Activated B cell treated with CpG ODN at 0.5 μM for 24 hours (primary cell): Measurements from ENCODE around the gene SF3B4. TPM values are rescaled to one million over a fixed set of nuclear protein-coding genes. Genes with fewer than 3 reads are reported as not detected.
A peak's percentile ranks its signal among the peaks of the same experiment; 100 is the strongest.
"Not testable (repeated sequence)": the region's sequence is repeated elsewhere in the genome, so short reads cannot be mapped to it uniquely, and the experiment has no call there.

Experiments
- ATAC-seq: fragments of 200-7000 bp; cut with Tn5 transposase; one replicate; pipeline ENCODE4 v1.10.0; 2021; ENCODE audit warnings: low read depth, mild to moderate bottlenecking, moderate library complexity
- CTCF ChIA-PET: fragments of 350-600 bp; sonication (Branson Sonifier 250); formaldehyde crosslinking; loops from one replicate; lab custom pipeline; 2021; ENCODE audit warnings: antibody characterized with exemption; lab: Charles Lee
- POLR2A ChIA-PET: fragments of 350-600 bp; sonication (Branson Sonifier 250); formaldehyde crosslinking; loops from one replicate; lab custom pipeline; 2021; ENCODE audit warnings: antibody characterized with exemption; lab: Charles Lee
- DNase-seq: peaks from one replicate; pipeline ENCODE4 v3.0.0; 2022
- H3K27ac Mint-ChIP-seq: one replicate; pipeline ENCODE4 v1.8.0; 2020; ENCODE audit warnings: mixed read lengths
- H3K27me3 Mint-ChIP-seq: one replicate; pipeline ENCODE4 v1.8.0; 2021; ENCODE audit warnings: mixed read lengths
- H3K36me3 Mint-ChIP-seq: one replicate; pipeline ENCODE4 v1.8.0; 2021; ENCODE audit warnings: low read depth, mixed read lengths
- H3K4me1 Mint-ChIP-seq: one replicate; pipeline ENCODE4 v1.8.0; 2021; ENCODE audit warnings: mixed read lengths
- H3K4me3 Mint-ChIP-seq: one replicate; pipeline ENCODE4 v1.8.0; 2020; ENCODE audit warnings: mild to moderate bottlenecking, mixed read lengths
- H3K9me3 Mint-ChIP-seq: one replicate; pipeline ENCODE4 v1.8.0; 2020; ENCODE audit warnings: mixed read lengths
- CTCF ChIP-seq: fragments of 200-600 bp; IDR thresholded peaks from one replicate; pipeline ENCODE4 v1.8.0; 2022; ENCODE audit warnings: antibody characterized with exemption, mild to moderate bottlenecking
- intact Hi-C: fragments of 100-400 bp; cut with micrococcal nuclease; formaldehyde crosslinking; loops from one replicate; pipeline ENCODE4 v1.15.1; 2024
- total RNA-seq: library from RNA; stranded (reverse); gene quantifications from 2 replicates; pipeline ENCODE4 v1.2.3, GENCODE V29; 2022

SF3B4 gene
- total RNA-seq, 1 donor from 2014 or later, result 80.8 TPM

- Mint-ChIP-seq H3K4me3 (no peak overlapping the region), H3K9me3 (no peaks in the 10 kb centered on the region), H3K4me1 (peaks cover 2% of the 10 kb centered on the region), H3K36me3 (peaks cover 2% of the 10 kb centered on the region), H3K27me3 (no peaks in the 10 kb centered on the region), H3K27ac (no peak overlapping the region)
- DNase-seq (peak; percentile 74), ATAC-seq (peak; percentile 69)
- POLR2A ChIA-PET, result interaction anchor here (0.6 to 7.3 kb wide), 42 partner anchors 9 to 1573 kb away, joined by 3 to 311 read pairs (median 8); partner anchors contain the start of genes ANP32E, BOLA1, CIART and ENSA
- no peak for TF ChIP-seq CTCF
- CTCF ChIA-PET, result interaction anchor here (2.1 kb wide), 1 partner anchor 301 kb away, joined by 10 read pairs; no protein-coding TSS in a partner anchor
- intact Hi-C loops, result loop anchor here (1.0 kb wide), 1 partner anchor 181 kb away; the partner anchor contains the start of gene VPS45
Measured at GRCh38 chr1:149886396-149887195, 41.0 kb downstream of the SF3B4 start.

GRCh38 chr1:149886121-149886395 lies 41.5 kb downstream of the SF3B4 start:
- intact Hi-C loops, result loop anchor here (1.0 kb wide), 1 partner anchor 181 kb away; the partner anchor contains the start of gene VPS45
- ATAC-seq, H3K4me3 Mint-ChIP-seq, H3K36me3 Mint-ChIP-seq, DNase-seq, H3K27ac Mint-ChIP-seq, H3K4me1 Mint-ChIP-seq, H3K27me3 Mint-ChIP-seq, H3K9me3 Mint-ChIP-seq: not testable (repeated sequence)
- POLR2A ChIA-PET, result interaction anchor here (0.5 to 7.3 kb wide), 31 partner anchors 9 to 1573 kb away, joined by 3 to 311 read pairs (median 12); partner anchors contain the start of genes ANP32E, BOLA1, CIART and OTUD7B
- CTCF ChIA-PET, result interaction anchor here (2.1 kb wide), 1 partner anchor 301 kb away, joined by 10 read pairs; no protein-coding TSS in a partner anchor

- Mint-ChIP-seq H3K9me3 (no peaks in the 10 kb centered on the region), H3K4me3 (no peak overlapping the region), H3K27ac (no peak overlapping the region), H3K36me3 (peaks cover 2% of the 10 kb centered on the region), H3K4me1 (peaks cover 2% of the 10 kb centered on the region), H3K27me3 (no peaks in the 10 kb centered on the region)
- TF ChIP-seq CTCF, result no peak
- intact Hi-C loops, result loop anchor here (1.0 kb wide), 1 partner anchor 182 kb away; the partner anchor contains the start of gene VPS45
- POLR2A ChIA-PET, result interaction anchor here (0.5 to 7.3 kb wide), 26 partner anchors 8 to 1574 kb away, joined by 3 to 311 read pairs (median 14); partner anchors contain the start of genes ANP32E, BOLA1, CIART and OTUD7B
- CTCF ChIA-PET, result no interaction called here
- ATAC-seq (peak; percentile 2), DNase-seq (peak; percentile 47)
Measured at GRCh38 chr1:149885339-149886120, 42.1 kb downstream of the SF3B4 start.

- H3K4me3 Mint-ChIP-seq, result no peak overlapping the region
- no peaks in the 10 kb centered on the region for H3K9me3 Mint-ChIP-seq
Measured at GRCh38 chr1:149884433-149885338, 42.9 kb downstream of the SF3B4 start.

More at GRCh38 chr1:149884433-149885338, 42.9 kb downstream of the SF3B4 start:
- Mint-ChIP-seq H3K4me1 (peaks cover 2% of the 10 kb centered on the region), H3K27ac (no peak overlapping the region), H3K27me3 (no peaks in the 10 kb centered on the region), H3K36me3 (peaks cover 2% of the 10 kb centered on the region)
- no peak for ATAC-seq
- ChIA-PET POLR2A (interaction anchor here (0.5 to 7.3 kb wide), 11 partner anchors 8 to 1391 kb away, joined by 3 to 311 read pairs (median 65); partner anchors contain the start of genes BOLA1 and SF3B4), CTCF (no interaction called here)
- no peak for DNase-seq
- intact Hi-C loops, result no loop called here
- no peak for TF ChIP-seq CTCF
